Limb (tissue), 2 donors: ENCODE results near the gene APOL1.
"Not testable (repeated sequence)": the region's sequence is repeated elsewhere in the genome, so short reads cannot be mapped to it uniquely, and the experiment has no call there.

ENCODE experiments used
- DNase-seq, 2 donors: peaks; one replicate each; pipeline ENCODE4 v3.0.0-alpha.2; 2016; ENCODE audit errors: extremely low spot score in 2 of 2

The APOL1 gene

GRCh38 chr22:36244522-36245391 lies 8.2 kb upstream of the APOL1 start:
- DNase-seq = no peak

- no peak for DNase-seq
Measured at GRCh38 chr22:36245805-36246356, 7.1 kb upstream of the APOL1 start.

GRCh38 chr22:36246718-36247117 lies 6.2 kb upstream of the APOL1 start:
- no peak for DNase-seq

- DNase-seq = no peak
Measured at GRCh38 chr22:36247955-36248354, 5.0 kb upstream of the APOL1 start.

GRCh38 chr22:36249160-36249559 lies 3.8 kb upstream of the APOL1 start:
- no peak for DNase-seq

- not testable (repeated sequence) for DNase-seq
Measured at GRCh38 chr22:36250292-36250960, 2.5 kb upstream of the APOL1 start.

GRCh38 chr22:36251979-36252608 lies 839 bp upstream of the APOL1 start:
- not testable (repeated sequence) for DNase-seq

GRCh38 chr22:36253523-36254490 lies 874 bp downstream of the APOL1 start:
- no peak for DNase-seq

GRCh38 chr22:36255572-36255971 lies 2.6 kb downstream of the APOL1 start:
- DNase-seq = not testable (repeated sequence)

- no peak for DNase-seq
Measured at GRCh38 chr22:36256478-36256877, 3.5 kb downstream of the APOL1 start.

- DNase-seq = no peak
Measured at GRCh38 chr22:36257308-36257707, 4.4 kb downstream of the APOL1 start.

GRCh38 chr22:36257948-36258670 lies 5.2 kb downstream of the APOL1 start:
- no peak for DNase-seq

GRCh38 chr22:36258701-36259614 lies 6.0 kb downstream of the APOL1 start:
- no peak for DNase-seq

GRCh38 chr22:36259615-36260300 lies 6.8 kb downstream of the APOL1 start:
- DNase-seq = no peak

GRCh38 chr22:36261675-36262074 lies 8.7 kb downstream of the APOL1 start:
- DNase-seq = not testable (repeated sequence)

- not testable (repeated sequence) for DNase-seq
Measured at GRCh38 chr22:36262307-36262706, 9.4 kb downstream of the APOL1 start.

- not testable (repeated sequence) for DNase-seq
Measured at GRCh38 chr22:36263216-36263673, 10.3 kb downstream of the APOL1 start.
